K562 (cell line): ENCODE results near the gene FKBP1B. TPM values are rescaled to one million over a fixed set of nuclear protein-coding genes. Genes with fewer than 3 reads are reported as not detected.

Source experiments
- CREB1 ChIP-seq, 2 experiments: sonication (generic) in 1 of 2; formaldehyde crosslinking in 1 of 2; IDR thresholded peaks; 2 replicates each; pipeline versions ENCODE4 v1.6.1 to v1.8.0; 2012 to 2022; ENCODE audit warnings: inconsistent platforms in 1 of 2, mild to moderate bottlenecking in 1 of 2, missing genetic modification reagents in 1 of 2, moderate library complexity in 1 of 2
- L3MBTL2 ChIP-seq: fragments of 450-650 bp; IDR thresholded peaks from 2 replicates; pipeline ENCODE4 v1.6.1; 2016; ENCODE audit warnings: mild to moderate bottlenecking, moderate library complexity
- NCOA4 ChIP-seq: fragments of 450-650 bp; IDR thresholded peaks from 2 replicates; pipeline ENCODE4 v1.6.1; 2018; ENCODE audit warnings: mild to moderate bottlenecking; ENCODE audit not compliant: partially characterized antibody
- PBX2 ChIP-seq, 2 experiments: IDR thresholded peaks in 1 of 2; conservative IDR thresholded peaks in 1 of 2; 2 replicates each; pipeline ENCODE4 v1.6.1; 2016; ENCODE audit warnings: low read depth in 2 of 2, mild to moderate bottlenecking in 1 of 2, missing compliant biosample characterization in 1 of 2, missing genetic modification characterization in 1 of 2, moderate library complexity in 1 of 2
- PRDM10 ChIP-seq: fragments of 450-650 bp; IDR thresholded peaks from 2 replicates; pipeline ENCODE4 v1.6.1; 2018; ENCODE audit not compliant: partially characterized antibody
- PTRF ChIP-seq: fragments of 450-650 bp; IDR thresholded peaks from 2 replicates; pipeline ENCODE4 v1.6.1; 2016; ENCODE audit warnings: mild to moderate bottlenecking, missing genetic modification characterization, missing compliant biosample characterization
- SMAD3 ChIP-seq: fragments of 450-650 bp; formaldehyde crosslinking; conservative IDR thresholded peaks from 2 replicates; pipeline ENCODE4 v1.4.0; 2020; ENCODE audit warnings: mild to moderate bottlenecking
- SRSF9 ChIP-seq: fragments of 200-400 bp; formaldehyde crosslinking; IDR thresholded peaks from 2 replicates; pipeline ENCODE4 v1.6.1; 2017; ENCODE audit warnings: low read depth, low read length, borderline replicate concordance
- TAF1 ChIP-seq: IDR thresholded peaks from 2 replicates; pipeline ENCODE4 v1.6.1; 2011; ENCODE audit warnings: mild to moderate bottlenecking, low read length, moderate library complexity; ENCODE audit not compliant: insufficient read depth, control insufficient read depth, severe bottlenecking; ENCODE audit errors: extremely low read depth
- U2AF1 ChIP-seq: fragments of 200-400 bp; formaldehyde crosslinking; optimal IDR thresholded peaks from 2 replicates; pipeline ENCODE3; 2017; ENCODE audit warnings: mild to moderate bottlenecking, low read depth, low read length, moderate library complexity
- ZNF133 ChIP-seq: fragments of 250-450 bp; sonication (Bioruptor Pico); IDR thresholded peaks from 2 replicates; pipeline ENCODE4 v1.4.0; 2020; ENCODE audit warnings: mild to moderate bottlenecking
- ZNF512 ChIP-seq: IDR thresholded peaks from 2 replicates; pipeline ENCODE4 v1.6.1; 2016; ENCODE audit warnings: missing genetic modification characterization, missing compliant biosample characterization
- ZNF592 ChIP-seq: fragments of 450-650 bp; IDR thresholded peaks from 2 replicates; pipeline ENCODE4 v1.6.1; 2017; ENCODE audit warnings: antibody characterized with exemption, mild to moderate bottlenecking
- polyA plus RNA-seq, 8 experiments: library from polyadenylated mRNA; depleted of rRNA in 4 of 8; stranded (reverse) in 5 of 8; unstranded in 3 of 8; fragments of >200 nt; fragmentation: Nextera tagmentation in 2 of 8; fragmentation: Illumina TruSeq in 1 of 8; extraction: Ambion mirVana in 2 of 8; extraction: Trizol in 1 of 8; gene quantifications; 2 replicates each; pipeline versions ENCODE4 v1.2.1 to v1.2.3, GENCODE V29; 2011 to 2014; ENCODE audit warnings: inconsistent platforms in 1 of 8, missing spikeins in 1 of 8
- total RNA-seq, 7 experiments: library from RNA; depleted of rRNA in 6 of 7; stranded (reverse); fragments of >200 nt in 6 of 7; fragmentation: Illumina TruSeq in 2 of 7; extraction: Trizol in 2 of 7; gene quantifications; 2 replicates each; pipeline versions ENCODE4 v1.2.1 to v1.2.3, GENCODE V29; 2011 to 2021; ENCODE audit warnings: low replicate concordance in 1 of 7

The FKBP1B gene
- total and polyA plus RNA-seq, 9 of the 15 experiments (the other 6 are each of a cell fraction or from before 2014, with no cell fraction given): 0.58 to 9.4 (median 1.6) TPM

GRCh38 chr2:24011250-24012104 is 38.1 kb upstream of the FKBP1B start (continued):
- TF ChIP-seq ZNF512 (no peak), PTRF (no peak), ZNF133 (CRISPR knock-in tag) (no peak), CREB1 (IDR thresholded peaks at IDR 0.05) (peak; percentile 80), CREB1 (CRISPR knock-in tag; IDR thresholded peaks at IDR 0.05) (no peak), PRDM10 (peak; percentile 77), U2AF1 (no peak), NCOA4 (peak; percentile 6), SMAD3 (CRISPR knock-in tag) (peak; percentile 92), ZNF592 (peak; percentile 85), PBX2 (CRISPR knock-in tag; IDR thresholded peaks at IDR 0.05; ENCODE audit: low read depth) (no peak), PBX2 (tag; conservative IDR thresholded peaks at IDR 0.05; ENCODE audit: low read depth) (peak; percentile 64), L3MBTL2 (peak; percentile 28; the same call in 1 of the 2 replicates), SRSF9 (no peak), TAF1 (peak; percentile 70)
